ENCODE results near the gene JUNB.
"Not testable (repeated sequence)": the region's sequence is repeated elsewhere in the genome, so short reads cannot be mapped to it uniquely, and the experiment has no call there.

The JUNB gene

DNA sequence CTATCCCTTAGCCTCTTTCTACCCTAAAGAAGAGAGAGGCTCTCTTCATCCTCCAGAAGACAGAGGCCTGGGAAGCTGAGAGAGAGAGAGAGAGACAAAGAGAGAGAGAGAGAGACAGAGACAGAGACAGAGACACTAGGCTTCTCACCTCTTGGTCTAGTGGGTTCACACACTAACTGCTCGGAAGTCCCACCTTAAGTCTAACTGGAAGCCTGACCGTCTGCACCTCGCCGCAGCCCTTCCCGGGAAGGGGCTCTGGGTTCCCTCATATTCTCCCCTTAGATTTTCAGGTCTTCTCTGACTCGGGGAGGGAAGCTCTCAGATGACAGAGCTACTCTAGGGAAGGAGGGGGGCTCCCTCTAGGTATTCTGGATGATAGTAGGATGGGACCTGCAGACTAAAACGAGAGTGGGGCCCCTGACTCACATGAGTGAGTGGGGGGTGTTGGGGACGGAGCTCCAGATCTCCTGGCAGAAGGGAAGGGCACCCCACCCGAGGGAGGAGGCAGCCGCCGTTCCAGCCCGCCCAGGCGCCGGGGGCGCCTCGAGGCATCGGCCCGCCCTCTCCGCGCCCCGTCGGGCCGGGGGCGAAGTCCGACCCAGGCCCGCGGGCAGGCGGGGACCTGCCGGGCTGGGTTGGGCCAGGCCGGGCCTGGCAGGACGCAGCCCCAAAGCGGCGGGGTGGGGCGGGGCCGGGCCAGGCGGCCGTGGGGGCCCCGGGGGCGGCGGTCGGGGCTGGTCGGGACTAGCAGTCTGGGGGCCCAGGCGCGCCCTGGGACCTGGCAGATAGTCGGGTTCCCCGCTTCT lies 2.0 kb upstream of the JUNB start:
- DNase-seq: peak; percentile 27

DNA sequence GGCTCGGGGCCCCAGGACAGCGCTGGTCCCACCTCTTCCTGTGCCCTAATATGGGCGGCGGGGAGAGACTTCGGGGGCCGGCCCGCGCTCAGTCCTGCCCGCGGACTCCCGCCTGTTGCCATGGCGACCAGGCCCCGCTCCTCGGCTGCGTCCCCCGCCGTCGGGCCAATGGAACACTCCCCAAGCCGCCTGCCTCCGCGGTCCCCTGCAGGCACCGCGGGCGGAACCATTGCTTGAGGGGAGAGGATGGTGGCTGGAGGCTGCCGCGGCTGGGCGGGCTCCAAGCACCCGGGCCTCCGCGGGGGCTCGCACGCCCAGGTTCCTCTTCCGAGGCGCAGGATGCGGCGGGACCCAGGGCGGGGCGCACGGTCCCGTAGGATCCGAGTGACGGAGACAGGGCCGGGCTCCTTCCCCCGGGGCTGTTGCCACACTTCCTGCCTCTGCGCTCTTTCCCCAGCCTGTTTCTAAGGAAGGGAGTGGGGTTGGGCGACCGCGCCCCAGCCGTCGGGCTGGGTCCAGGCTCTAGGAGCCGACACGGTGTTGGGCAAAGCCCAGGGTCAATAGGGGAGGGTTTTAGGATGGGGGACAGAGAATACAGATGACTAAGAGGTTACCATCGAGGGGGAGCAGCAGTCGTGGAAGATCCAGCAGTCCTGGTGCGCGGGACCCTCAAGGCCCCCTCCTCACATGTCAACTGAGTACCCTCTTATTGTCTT lies 1.2 kb upstream of the JUNB start:
- peak; percentile 87 for DNase-seq

GRCh38 chr19:12790628-12791344 lies 500 bp upstream of the JUNB start:
- DNase-seq: peak; percentile 16

DNA sequence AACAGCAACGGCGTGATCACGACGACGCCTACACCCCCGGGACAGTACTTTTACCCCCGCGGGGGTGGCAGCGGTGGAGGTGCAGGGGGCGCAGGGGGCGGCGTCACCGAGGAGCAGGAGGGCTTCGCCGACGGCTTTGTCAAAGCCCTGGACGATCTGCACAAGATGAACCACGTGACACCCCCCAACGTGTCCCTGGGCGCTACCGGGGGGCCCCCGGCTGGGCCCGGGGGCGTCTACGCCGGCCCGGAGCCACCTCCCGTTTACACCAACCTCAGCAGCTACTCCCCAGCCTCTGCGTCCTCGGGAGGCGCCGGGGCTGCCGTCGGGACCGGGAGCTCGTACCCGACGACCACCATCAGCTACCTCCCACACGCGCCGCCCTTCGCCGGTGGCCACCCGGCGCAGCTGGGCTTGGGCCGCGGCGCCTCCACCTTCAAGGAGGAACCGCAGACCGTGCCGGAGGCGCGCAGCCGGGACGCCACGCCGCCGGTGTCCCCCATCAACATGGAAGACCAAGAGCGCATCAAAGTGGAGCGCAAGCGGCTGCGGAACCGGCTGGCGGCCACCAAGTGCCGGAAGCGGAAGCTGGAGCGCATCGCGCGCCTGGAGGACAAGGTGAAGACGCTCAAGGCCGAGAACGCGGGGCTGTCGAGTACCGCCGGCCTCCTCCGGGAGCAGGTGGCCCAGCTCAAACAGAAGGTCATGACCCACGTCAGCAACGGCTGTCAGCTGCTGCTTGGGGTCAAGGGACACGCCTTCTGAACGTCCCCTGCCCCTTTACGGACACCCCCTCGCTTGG lies 966 bp downstream of the JUNB start:
- DNase-seq: peak; percentile 84

- DNase-seq: peak; percentile 22
Observed at GRCh38 chr19:12792853-12793289, 1.6 kb downstream of the JUNB start.

- peak; percentile 94 for DNase-seq
Observed at GRCh38 chr19:12793290-12794195, 2.3 kb downstream of the JUNB start.

DNA sequence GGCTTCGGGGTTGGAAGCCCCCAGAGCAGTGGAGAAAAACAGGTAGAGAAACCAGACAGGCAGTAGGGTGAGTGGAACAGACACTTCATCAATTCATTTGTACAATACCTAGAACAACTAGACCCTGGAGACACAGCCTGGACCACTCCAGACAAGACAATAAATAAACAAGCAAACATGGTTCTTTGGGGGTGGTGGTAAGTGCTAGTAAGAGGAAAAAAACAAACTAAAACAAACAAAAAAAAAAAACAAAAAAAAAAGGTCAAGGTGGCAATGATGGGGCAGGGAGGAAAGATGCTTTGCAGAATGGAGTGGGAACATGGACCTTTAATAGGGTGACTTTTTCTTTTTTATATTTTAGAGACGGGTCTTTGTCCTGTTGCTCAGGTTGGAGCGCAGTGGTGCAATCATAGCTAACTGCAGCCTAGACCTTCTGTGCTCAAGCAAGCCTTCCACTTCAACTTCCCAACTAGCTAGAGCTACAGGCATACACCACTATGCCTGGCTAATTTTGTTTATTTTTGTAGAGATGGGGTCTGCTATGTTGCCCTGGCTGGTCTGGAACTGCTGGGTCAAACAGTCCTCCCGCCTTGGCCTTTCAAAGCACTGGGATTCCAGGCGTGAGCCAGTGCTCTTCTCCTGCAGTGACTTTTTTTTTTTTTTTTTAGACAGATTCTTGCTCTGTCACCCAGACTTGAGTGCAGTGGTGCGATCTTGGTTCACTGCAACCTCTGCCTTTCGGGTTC lies 3.1 kb downstream of the JUNB start:
- DNase-seq: no peak

GRCh38 chr19:12794971-12795381 lies 3.7 kb downstream of the JUNB start:
- DNase-seq: no peak

GRCh38 chr19:12796146-12797071 lies 5.1 kb downstream of the JUNB start:
- peak; percentile 81 for DNase-seq

DNA sequence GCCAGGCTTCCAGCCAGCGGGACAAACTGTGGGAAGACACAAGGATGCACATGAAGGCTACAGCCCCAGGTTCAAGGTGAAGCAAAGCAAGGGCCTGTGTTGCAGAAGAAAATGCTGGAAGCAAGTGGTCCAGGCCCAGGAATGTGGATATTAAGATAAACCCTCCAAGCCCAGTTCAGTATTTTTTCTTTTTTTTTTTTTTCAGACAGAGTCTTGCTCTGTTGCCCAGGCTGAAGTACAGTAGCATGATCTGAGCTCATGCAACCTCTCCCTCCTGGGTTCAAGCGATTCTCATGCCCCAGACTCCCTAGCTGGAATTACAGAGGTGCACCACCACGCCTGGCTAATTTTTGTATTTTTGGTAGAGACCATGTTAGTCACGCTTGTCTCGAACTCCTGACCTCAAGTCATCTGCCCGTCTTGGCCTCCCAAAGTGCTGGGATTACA lies 5.9 kb downstream of the JUNB start:
- no peak for DNase-seq

GRCh38 chr19:12797607-12798006 lies 6.3 kb downstream of the JUNB start:
- not testable (repeated sequence) for DNase-seq

GRCh38 chr19:12799742-12800465 lies 8.6 kb downstream of the JUNB start:
- DNase-seq: no peak

DNA sequence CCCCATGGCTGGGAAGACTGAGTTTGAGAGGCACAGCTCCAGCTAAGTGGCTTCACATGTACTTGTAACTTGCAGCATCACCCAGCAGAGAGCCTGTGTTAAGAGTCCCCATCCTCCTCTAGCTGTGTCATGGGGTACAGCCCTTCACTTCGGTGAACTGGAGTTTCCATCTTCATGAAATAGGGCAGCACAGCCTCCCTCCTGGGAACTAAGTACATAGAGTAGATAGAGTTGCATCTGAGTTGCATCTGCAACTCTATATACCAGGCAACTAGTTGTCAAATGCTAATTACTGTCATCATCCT lies 9.1 kb downstream of the JUNB start:
- DNase-seq: no peak

DNA sequence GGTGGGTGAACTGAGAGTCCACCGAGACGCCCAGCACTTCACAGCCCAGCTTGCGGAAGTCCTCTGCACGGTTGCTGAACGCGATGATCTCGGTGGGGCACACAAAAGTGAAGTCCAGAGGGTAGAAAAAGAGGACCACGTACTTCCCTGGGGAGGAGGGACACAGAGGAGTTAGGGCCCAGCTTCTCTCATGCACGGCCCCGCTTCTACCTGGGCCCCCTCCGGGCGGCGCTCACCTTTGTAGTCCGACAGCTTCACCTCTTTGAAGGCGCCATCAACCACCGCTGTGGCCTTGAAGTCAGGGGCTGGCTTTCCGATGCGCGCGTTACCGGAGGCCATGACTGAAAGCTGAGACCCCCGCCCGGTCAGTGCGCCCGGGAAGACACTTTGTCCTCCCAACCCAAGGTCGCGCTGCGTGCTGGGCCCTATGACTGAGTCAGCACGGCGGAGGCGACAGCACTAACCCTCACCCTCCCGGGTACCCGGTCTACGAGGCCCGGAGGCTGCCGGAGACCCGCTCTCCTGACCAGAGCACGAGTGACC lies 9.7 kb downstream of the JUNB start:
- DNase-seq: peak; percentile 37

DNA sequence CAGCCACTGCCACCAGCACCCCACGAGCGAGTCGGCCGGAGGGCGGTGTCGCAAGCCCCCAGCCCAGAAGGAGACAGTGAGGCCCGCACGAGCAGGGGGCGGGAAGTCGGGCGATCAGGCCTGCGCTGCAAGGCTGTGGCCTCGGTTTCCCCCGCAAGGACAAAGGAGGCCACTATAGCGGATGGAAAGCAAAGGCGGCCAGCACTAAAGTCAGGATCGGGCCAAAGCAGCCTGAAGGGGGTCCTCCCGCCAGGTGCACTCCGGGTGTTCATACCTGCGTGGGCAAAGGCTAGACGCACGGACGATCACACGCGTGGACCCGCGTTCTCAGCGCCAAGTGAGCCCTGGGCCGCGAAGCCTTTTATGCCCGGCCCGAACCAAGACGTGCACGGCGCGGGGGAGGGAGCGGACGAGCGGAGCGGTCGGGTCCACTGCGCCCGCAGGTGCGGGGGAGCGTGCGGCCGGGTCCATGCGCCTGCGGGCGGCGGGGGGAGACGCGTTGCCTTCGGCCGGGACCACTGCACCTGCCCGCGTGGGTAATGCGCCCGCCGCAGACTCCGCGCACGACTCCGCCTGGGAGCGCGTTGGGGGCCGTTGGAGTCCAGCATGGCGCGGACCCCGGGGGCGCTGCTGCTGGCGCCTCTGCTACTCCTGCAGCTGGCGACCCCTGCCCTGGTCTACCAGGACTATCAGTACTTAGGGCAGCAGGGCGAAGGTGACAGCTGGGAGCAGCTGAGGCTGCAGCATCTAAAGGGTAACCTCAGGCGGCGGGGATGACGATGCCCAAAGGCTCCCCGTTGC lies 10.4 kb downstream of the JUNB start, which contains the start of the genes PRDX2 and THSD8:
Gene PRDX2 (minus strand): TSS at position 335 of the 801 bp plus-strand sequence. CDS start 539 bp downstream, outside the sequence.
Gene THSD8 (plus strand): TSS at position 604 of the 801 bp plus-strand sequence. CDS start 3 bp downstream, at position 607.
- DNase-seq: peak; percentile 82

DNA sequence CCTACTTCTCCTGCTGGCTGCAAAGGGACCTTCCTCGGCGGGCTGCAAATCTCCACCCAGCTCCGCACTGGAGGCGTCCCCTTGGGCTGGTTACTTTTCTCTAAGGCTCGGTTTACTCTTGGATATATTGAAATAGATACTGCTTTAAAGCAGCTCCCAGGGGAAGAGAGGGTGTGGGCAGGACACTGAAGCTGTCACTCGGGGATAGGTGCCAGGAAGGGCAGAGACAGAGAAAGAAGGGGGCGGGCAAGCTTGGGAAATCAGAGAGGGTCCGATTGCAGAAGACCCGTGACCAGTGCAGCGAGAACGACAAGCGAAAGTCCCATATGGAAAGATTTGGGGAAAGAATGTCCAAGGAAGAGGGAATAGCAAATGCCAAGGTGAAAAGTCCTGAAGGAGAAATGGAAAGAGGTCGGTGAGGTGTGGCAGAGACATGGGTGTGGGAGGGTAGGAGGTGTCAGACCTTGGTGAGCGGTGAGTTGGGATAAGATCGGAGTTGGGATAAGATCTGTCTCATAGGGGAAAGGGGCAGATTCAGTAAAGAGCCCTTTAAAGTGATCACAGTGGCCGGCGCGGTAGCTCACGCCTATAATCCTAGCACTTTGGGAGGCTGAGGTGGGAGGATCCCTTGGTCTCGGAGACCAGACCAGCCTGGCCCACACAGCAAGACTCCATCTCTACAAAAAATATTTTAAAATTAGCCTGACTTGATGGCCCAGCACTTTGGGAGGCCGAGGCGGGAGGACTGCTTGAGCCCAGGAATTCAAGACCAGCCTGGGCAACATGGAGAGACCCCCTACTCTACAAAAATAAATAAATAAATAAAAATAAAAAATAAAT lies 11.2 kb downstream of the JUNB start:
- no peak for DNase-seq

- no peak for DNase-seq
Observed at GRCh38 chr19:12804051-12804450, 12.8 kb downstream of the JUNB start.
